Mononuclear cell (primary cell): ENCODE data around the gene RUNDC3A. TPM values are rescaled to one million over a fixed set of nuclear protein-coding genes. Genes with fewer than 3 reads are reported as not detected.
"Not testable (repeated sequence)": the region's sequence is repeated elsewhere in the genome, so short reads cannot be mapped to it uniquely, and the experiment has no call there.

Experiments
- H3K27me3 ChIP-seq: 2 replicates; pipeline ENCODE4 v1.6.0; 2011; ENCODE audit warnings: low read length, control low read depth; ENCODE audit not compliant: insufficient read depth
- H3K4me1 ChIP-seq: 2 replicates; pipeline ENCODE4 v1.5.1; 2011; ENCODE audit warnings: mild to moderate bottlenecking, low read length, control low read depth; ENCODE audit not compliant: insufficient read depth
- H3K4me3 ChIP-seq: 2 replicates; pipeline ENCODE4 v1.5.1; 2011; ENCODE audit warnings: mild to moderate bottlenecking, low read length, moderate library complexity
- H3K9me3 ChIP-seq: 2 replicates; pipeline ENCODE4 v1.5.1; 2011; ENCODE audit warnings: low read depth, mild to moderate bottlenecking, control low read depth, low read length
- total RNA-seq: library from RNA; depleted of rRNA; stranded (reverse); fragments of >200 nt; gene quantifications from one replicate; pipeline ENCODE4 v1.2.3, GENCODE V29; 2012

Gene RUNDC3A
- total RNA-seq, 1 donor, result 0.10 TPM

DNA sequence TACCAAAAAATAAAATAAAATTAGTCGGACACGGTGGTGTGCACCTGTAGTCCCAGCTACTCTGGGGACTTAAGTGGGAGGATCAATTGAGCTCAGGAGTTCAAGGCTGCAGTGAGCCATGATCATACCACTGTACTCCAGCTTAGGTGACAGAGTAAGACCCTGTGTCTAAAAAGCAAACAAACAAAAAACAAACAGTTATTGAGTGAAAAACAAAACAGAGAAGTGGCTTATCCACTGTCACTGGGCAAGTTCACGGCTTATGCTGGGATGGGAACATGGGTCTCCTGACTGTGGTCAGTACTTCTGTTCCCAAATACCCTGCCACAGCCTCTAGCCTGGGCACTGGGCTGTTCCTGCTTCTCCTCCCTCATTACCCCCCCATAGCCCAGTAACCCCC is 27.2 kb downstream of the RUNDC3A start:
- Histone ChIP-seq H3K4me3 (no peak overlapping the region), H3K4me1 (peaks cover 74% of the 10 kb centered on the region), H3K9me3 (no peaks in the 10 kb centered on the region), H3K27me3 (no peaks in the 10 kb centered on the region)

DNA sequence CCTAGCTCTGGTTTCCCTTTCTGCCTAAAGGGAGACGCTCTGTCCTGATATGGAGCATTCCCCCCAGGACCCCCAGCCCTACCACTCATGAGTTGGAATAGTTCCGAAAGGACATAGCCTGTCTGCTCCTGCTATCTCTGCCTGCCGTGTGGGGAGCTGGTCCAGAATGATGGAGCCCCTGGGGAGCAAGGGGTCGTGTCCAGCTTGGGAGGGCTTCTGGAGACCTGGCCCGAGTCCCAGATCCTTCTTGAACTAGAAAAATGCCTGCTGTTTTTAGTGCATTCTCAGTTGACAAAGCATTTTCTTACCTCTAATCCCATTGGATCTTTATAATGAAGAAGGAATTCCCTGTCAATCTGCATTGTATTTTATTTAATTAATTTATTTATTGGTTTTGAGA is 27.6 kb downstream of the RUNDC3A start:
- no peaks in the 10 kb centered on the region for H3K9me3 ChIP-seq
- no peaks in the 10 kb centered on the region for H3K27me3 ChIP-seq
- peaks cover 73% of the 10 kb centered on the region for H3K4me1 ChIP-seq
- no peak overlapping the region for H3K4me3 ChIP-seq

DNA sequence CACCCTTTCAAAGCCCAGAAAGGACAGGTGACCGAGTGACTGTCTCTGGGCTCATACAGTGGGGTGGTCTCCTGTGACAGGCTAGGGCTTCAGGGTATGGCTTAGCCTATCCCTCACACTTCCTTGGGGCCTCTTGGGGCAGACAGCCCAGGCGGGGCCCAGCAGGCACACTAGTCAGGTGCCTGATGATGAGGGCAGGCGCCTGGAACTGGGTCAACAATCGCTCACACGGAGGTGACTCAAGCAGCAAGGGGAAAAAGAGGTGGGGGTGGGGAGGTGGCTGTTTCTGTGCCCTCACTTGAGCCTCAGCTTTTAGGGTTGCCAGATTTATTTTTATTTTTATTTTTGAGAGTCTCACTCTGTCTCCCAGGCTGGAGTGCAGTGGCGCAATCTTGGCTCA is 30.3 kb downstream of the RUNDC3A start:
- no peaks in the 10 kb centered on the region for H3K27me3 ChIP-seq
- no peak overlapping the region for H3K4me3 ChIP-seq
- H3K9me3 ChIP-seq, result no peaks in the 10 kb centered on the region
- H3K4me1 ChIP-seq, result peaks cover 50% of the 10 kb centered on the region

DNA sequence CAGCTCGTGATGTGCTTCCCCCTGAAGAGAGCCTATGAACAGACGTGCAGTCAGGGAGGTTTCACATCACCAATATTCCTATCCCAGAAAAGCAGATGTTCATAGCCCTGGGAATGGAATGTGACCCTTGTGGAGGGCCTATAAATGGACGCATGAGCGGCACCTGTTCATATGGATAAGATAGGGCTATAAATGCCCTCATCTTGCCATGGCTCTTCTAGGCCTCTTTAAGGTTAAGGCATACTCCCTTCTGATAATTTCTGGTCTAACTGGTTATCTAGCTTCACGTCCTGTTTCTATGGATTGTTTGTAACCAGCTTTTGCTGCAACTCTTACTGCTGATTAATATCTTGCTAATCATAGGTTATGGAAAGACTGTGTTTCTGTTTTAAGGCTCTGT is 32.2 kb downstream of the RUNDC3A start:
- peaks cover 46% of the 10 kb centered on the region for H3K4me1 ChIP-seq
- not testable (repeated sequence) for H3K27me3 ChIP-seq, H3K4me3 ChIP-seq, H3K9me3 ChIP-seq

DNA sequence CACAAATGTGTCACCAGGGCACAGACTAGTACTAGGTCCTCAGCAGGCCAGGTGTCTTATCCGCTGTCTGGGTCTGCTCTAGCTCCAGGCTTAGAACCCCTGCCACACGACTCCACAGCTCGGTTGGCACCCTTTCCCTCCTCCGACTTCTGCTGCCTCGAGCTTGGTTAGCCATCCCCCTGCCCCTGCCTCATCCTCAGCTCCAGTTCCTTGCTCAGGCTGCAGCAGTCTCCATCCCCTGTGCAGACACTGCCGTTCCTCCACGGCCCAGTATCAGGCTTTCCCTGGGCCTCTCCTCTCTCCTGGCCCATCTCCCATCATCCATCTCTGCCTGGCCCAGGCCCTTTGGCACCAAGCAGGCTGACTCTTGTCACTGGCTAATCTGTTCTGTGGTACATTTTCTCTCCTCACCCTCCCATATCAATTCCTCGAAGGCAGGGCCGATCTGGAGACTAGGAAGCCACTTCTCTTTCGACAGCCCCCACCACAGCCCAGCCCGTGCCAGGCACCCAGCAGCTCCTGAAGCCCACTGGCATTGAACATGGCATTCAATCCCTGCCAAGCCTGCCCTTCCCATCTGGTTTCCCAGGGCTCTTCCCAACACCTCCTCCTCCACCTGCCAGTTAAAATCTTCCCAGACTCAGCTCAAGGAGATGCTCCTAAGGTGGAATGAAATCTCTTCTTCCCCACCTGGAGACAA is 35.3 kb downstream of the RUNDC3A start:
- H3K4me3 ChIP-seq, result no peak overlapping the region
- no peaks in the 10 kb centered on the region for H3K9me3 ChIP-seq
- no peaks in the 10 kb centered on the region for H3K27me3 ChIP-seq
- H3K4me1 ChIP-seq, result peaks cover 65% of the 10 kb centered on the region

DNA sequence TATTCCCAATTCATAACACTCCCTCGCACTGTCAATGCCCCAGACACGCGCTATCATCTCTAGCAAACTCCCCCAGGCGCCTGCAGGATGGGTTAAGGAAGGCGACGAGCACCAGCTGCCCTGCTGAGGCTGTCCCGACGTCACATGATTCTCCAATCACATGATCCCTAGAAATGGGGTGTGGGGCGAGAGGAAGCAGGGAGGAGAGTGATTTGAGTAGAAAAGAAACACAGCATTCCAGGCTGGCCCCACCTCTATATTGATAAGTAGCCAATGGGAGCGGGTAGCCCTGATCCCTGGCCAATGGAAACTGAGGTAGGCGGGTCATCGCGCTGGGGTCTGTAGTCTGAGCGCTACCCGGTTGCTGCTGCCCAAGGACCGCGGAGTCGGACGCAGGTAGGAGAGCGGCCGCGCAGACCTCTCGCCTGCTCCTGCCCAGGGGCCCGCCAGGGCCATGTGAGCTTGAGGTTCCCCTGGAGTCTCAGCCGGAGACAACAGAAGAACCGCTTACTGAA is 36.6 kb downstream of the RUNDC3A start, which contains the start of gene GRN:
Gene GRN (plus strand): TSS at position 364 of the 515 bp plus-strand sequence. CDS start 3,863 bp downstream, outside the sequence.
- Histone ChIP-seq H3K4me1 (peaks cover 69% of the 10 kb centered on the region), H3K4me3 (peak within 1 kb of the TSS; percentile 84), H3K9me3 (no peaks in the 10 kb centered on the region), H3K27me3 (no peaks in the 10 kb centered on the region)

DNA sequence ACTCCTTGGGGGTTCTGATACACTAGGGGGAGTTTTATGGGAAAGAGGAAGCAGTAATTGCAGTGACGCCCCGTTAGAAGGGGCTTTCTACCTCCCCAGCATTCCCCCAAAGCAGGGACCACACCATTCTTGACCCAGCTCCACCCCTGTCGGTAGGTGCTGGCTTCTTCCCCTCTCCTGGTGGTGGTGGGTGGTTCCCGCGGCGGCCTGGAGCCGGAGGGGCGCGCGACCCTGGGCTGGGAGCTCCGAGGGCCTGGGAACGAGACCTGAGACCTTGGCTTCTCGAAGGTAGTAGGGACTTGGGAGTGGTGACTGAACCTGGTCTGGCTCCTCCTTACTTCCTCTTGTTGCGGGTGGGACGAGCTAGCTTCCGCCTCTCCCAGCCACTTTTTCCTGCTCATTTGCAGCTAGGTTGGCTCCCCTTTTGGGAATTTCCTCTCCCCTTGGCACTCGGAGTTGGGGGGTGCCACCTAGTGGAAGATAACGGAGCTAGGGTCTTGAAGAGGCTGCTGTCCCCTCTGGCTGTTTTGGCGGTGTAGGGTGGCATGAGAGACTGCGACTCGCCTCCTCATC is 37.1 kb downstream of the RUNDC3A start:
- no peaks in the 10 kb centered on the region for H3K27me3 ChIP-seq
- peak overlapping the region; percentile 84 for H3K4me3 ChIP-seq
- H3K9me3 ChIP-seq, result no peaks in the 10 kb centered on the region
- H3K4me1 ChIP-seq, result peaks cover 69% of the 10 kb centered on the region

DNA sequence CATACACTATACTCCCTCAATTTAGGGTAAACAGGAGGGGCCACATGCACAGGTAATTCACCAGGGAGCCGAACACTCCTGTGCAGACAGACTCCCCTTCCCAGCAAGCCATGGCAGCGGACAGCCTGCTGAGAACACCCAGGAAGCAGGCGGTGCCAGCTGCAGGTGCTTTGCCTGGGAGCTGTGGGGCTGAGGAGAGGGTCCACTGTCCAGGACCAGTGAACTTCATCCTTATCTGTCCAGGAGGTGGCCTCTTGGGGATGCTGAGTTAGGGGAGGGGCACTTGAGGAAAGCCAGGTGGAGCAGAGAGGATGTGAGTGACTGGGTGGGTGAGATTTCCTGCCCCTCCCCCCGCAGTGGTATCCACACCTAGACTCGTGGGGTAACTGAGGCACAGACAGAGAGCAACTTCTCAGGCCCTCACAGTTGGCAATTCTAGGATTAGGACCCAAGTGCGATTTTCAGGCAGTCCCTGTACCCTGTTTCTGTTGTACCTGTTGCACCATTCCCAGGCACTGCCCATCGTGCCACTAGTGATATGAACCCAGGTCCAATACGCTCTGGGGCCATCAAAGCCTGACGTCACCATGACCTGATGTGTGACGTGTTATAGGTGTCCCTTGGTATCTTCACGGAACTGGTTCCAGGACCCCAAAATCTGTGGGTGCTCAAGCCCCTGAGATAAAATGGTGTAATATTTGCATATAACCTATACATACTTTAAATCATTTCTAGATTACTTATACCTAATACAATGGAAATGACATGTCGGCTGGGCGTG is 37.9 kb downstream of the RUNDC3A start:
- Histone ChIP-seq H3K9me3 (no peaks in the 10 kb centered on the region), H3K4me1 (peaks cover 65% of the 10 kb centered on the region), H3K27me3 (no peaks in the 10 kb centered on the region), H3K4me3 (peak overlapping the region; percentile 84)

DNA sequence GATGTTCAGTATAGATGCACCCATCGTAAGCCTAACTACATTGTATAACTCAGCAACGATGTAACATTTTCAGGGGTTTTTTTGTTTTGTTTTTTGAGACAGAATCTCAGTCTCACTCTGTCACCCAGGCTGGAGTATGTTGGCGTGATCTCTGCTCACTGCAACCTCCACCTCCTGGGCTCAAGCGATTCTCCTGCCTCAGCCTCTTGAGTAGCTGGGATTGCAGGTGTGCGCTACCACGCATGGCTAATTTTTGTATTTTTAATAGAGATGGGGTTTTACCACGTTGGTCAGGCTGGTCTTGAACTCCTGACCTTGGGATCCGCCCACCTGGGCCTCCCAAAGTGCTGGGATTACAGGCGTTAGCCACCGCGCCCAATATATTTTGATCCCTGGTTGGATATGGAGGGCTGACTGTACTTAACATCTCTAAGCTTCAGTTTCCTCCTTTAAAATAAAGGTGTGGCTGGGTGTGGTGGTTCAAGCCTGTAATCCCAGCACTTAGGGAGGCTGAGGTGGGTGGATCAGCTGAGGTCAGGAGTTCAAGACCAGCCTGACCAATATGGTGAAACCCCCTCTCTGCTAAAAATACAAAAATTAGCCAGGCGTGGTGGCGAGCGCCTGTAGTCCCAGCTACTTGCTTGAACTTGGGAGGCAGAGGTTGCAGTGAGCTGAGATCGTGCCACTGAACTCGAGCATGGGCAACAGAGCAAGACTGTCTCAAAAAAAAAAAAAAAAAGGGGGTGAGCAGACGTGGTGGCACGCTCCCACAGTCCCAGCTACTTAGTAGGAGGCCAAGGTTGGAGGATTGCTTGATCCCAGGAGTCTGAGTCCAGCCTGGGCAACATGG is 39.0 kb downstream of the RUNDC3A start:
- H3K4me1 ChIP-seq, result peaks cover 63% of the 10 kb centered on the region
- H3K4me3 ChIP-seq, result not testable (repeated sequence)

DNA sequence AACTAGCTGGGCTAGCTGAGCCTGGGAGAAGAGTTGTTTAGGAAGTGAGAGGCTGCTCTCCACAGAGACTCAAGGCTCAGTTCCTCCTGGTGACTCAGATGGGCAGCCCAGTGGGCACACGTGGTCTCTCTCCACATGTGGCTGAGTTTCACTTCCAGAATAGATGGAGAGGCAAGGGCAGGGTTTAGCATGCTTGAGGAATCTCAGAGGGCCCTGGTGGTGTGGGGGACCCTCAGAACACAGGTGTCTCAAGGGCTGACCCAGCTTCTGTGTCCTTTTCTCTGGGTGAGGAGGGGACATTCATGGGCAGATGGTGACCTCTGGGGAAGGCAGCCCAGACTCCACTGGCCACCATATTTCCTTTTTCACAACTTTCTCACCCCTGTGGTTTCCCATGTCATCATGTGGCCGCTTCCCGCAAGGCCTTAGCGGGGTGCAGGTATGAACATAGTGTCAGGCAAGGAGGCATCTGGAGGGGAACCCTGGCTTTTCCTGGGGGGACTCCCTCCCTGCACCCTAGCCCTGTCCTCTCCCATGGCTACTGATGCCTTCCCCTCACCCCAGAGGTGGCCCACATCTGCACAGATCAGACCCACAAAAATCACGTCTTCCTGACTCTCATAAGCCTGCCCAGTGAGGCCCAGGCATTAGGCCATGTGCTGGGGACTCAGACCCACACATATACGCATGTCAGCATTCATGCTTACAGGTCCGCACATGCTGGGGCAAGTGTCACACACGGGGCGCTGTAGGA is 40.0 kb downstream of the RUNDC3A start:
- Histone ChIP-seq H3K4me3 (no peak overlapping the region), H3K4me1 (peaks cover 68% of the 10 kb centered on the region), H3K9me3 (no peaks in the 10 kb centered on the region), H3K27me3 (no peaks in the 10 kb centered on the region)

More for the DNA sequence above, 39.0 kb downstream of the RUNDC3A start:
- not testable (repeated sequence) for H3K27me3 ChIP-seq, H3K9me3 ChIP-seq

DNA sequence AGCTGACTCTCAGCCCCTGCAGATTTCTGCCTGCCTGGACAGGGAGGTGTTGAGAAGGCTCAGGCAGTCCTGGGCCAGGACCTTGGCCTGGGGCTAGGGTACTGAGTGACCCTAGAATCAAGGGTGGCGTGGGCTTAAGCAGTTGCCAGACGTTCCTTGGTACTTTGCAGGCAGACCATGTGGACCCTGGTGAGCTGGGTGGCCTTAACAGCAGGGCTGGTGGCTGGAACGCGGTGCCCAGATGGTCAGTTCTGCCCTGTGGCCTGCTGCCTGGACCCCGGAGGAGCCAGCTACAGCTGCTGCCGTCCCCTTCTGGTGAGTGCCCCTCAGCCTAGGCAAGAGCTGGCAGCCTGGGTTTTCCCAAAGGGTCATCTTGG is 40.6 kb downstream of the RUNDC3A start:
- peaks cover 69% of the 10 kb centered on the region for H3K4me1 ChIP-seq
- no peaks in the 10 kb centered on the region for H3K9me3 ChIP-seq

DNA sequence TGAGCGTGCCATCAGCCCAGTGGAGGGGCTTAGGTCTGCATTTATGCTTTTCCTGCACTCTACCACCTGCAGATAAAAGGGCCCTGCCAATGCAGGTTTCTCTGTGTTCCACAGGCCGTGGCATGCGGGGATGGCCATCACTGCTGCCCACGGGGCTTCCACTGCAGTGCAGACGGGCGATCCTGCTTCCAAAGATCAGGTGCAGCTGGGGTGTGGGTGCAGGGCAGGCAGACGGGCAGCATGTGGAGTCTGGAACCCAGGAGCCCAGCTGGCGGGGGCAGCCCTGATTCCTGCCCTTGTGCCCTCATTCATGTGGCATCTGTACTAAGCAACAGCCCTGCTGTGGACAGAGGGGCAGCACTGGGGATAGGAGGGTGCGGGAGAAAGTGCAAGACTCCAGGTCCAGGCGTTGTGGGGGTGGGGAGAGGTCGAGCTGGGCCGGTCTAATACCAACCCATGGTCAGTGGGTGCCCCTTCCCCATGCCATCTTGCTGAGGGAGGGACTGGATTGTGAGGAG is 41.2 kb downstream of the RUNDC3A start:
- peaks cover 63% of the 10 kb centered on the region for H3K4me1 ChIP-seq
- no peaks in the 10 kb centered on the region for H3K27me3 ChIP-seq

More for the DNA sequence above, 40.6 kb downstream of the RUNDC3A start:
- Histone ChIP-seq H3K4me3 (no peak overlapping the region), H3K27me3 (no peaks in the 10 kb centered on the region)

DNA sequence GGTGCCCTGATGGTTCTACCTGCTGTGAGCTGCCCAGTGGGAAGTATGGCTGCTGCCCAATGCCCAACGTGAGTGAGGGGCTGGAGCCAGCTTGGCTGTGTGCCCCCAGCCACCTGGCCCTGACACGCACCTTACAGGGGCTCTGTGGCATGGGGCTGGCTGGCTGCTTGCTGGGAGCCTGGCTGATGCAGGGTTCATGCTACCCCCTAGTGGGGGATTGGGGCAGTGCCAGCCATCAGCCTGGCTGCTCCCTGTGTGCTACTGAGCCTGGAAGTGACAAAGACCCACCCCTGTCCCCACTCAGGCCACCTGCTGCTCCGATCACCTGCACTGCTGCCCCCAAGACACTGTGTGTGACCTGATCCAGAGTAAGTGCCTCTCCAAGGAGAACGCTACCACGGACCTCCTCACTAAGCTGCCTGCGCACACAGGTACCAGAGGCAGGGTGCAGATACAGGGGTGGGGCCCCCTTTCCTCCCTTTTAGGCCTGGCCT is 42.4 kb downstream of the RUNDC3A start:
- Histone ChIP-seq H3K4me3 (no peak overlapping the region), H3K4me1 (peaks cover 55% of the 10 kb centered on the region), H3K27me3 (no peaks in the 10 kb centered on the region), H3K9me3 (no peaks in the 10 kb centered on the region)

More for the DNA sequence above, 41.2 kb downstream of the RUNDC3A start:
- no peaks in the 10 kb centered on the region for H3K9me3 ChIP-seq
- no peak overlapping the region for H3K4me3 ChIP-seq

DNA sequence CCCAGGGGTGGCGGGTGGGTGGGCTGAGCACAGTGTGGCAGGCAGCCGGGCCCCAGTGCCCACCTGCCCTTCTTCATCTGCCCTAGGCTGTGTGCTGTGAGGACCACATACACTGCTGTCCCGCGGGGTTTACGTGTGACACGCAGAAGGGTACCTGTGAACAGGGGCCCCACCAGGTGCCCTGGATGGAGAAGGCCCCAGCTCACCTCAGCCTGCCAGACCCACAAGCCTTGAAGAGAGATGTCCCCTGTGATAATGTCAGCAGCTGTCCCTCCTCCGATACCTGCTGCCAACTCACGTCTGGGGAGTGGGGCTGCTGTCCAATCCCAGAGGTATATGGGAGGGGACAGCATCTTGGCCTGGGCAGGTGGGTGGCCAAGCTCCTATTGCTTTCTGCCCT is 43.1 kb downstream of the RUNDC3A start:
- no peaks in the 10 kb centered on the region for H3K9me3 ChIP-seq
- no peaks in the 10 kb centered on the region for H3K27me3 ChIP-seq
- H3K4me1 ChIP-seq, result peaks cover 48% of the 10 kb centered on the region

More for the DNA sequence above, 43.1 kb downstream of the RUNDC3A start:
- no peak overlapping the region for H3K4me3 ChIP-seq
